Gastroesophageal sphincter (tissue), 4 donors: ENCODE data around the gene LTBP2. TPM values are rescaled to one million over a fixed set of nuclear protein-coding genes. Genes with fewer than 3 reads are reported as not detected.

ENCODE experiments used
- ATAC-seq: fragments of 150-250 bp; one replicate; pipeline ENCODE4 v1.9.1; 2016; ENCODE audit warnings: mild to moderate bottlenecking, moderate library complexity
- H3K27ac ChIP-seq, 4 donors: fragments of 200-600 bp; sonication (generic) in 3 of 4; 1 replicate in 3 of 4; 2 replicates in 1 of 4; pipeline ENCODE4 v1.5.1; 2016 to 2019
- H3K27me3 ChIP-seq: fragments of 200-600 bp; sonication (generic); one replicate; pipeline ENCODE4 v1.5.1; 2019
- H3K36me3 ChIP-seq, 2 donors: fragments of 200-600 bp; sonication (generic); one replicate each; pipeline ENCODE4 v1.5.1; 2019; ENCODE audit warnings: control low read depth in 1 of 2
- H3K4me1 ChIP-seq, 3 donors: fragments of 200-600 bp; sonication (generic); 1 replicate in 2 of 3; 2 replicates in 1 of 3; pipeline ENCODE4 v1.5.1; 2016 to 2019; ENCODE audit warnings: control low read depth in 2 of 3
- H3K4me3 ChIP-seq, 2 donors: fragments of 200-600 bp; sonication (generic); one replicate each; pipeline ENCODE4 v1.5.1; 2019; ENCODE audit warnings: mild to moderate bottlenecking in 1 of 2, moderate library complexity in 1 of 2
- H3K9me3 ChIP-seq, 3 donors: fragments of 200-600 bp; sonication (generic); one replicate each; pipeline ENCODE4 v1.5.1; 2017 to 2019; ENCODE audit warnings: control low read depth in 2 of 3
- EP300 ChIP-seq: sonication (generic); formaldehyde crosslinking; IDR thresholded peaks from one replicate; pipeline ENCODE4 v1.6.1; 2017; ENCODE audit warnings: antibody characterized with exemption, mild to moderate bottlenecking
- POLR2A ChIP-seq, 2 donors: fragments of 450-650 bp; IDR thresholded peaks; one replicate each; pipeline ENCODE4 v1.6.1; 2017; ENCODE audit warnings: antibody characterized with exemption in 2 of 2, mild to moderate bottlenecking in 2 of 2, moderate library complexity in 1 of 2
- POLR2AphosphoS5 ChIP-seq: sonication (generic); formaldehyde crosslinking; IDR thresholded peaks from one replicate; pipeline ENCODE4 v1.6.1; 2017; ENCODE audit warnings: antibody characterized with exemption
- WGBS, 2 donors: methylation state at CpG; one replicate each; pipeline ENCODE4 v1.1.5; 2018; ENCODE audit warnings: low coverage in 1 of 2; 5-methylcytosine and 5-hydroxymethylcytosine counted together
- total RNA-seq, 4 donors: library from RNA; depleted of rRNA; stranded (reverse); fragments of >200 nt; gene quantifications; one replicate each; pipeline ENCODE4 v1.1.0, GENCODE V29; 2016
- TF ChIP-seq, protein P1 (sequence below), 4 experiments: fragments of 200-600 bp in 2 of 4; fragments of 450-650 bp in 2 of 4; sonication (generic) in 1 of 4; IDR thresholded peaks; one replicate each; pipeline ENCODE4 v1.5.1; 2017 to 2019; ENCODE audit warnings: antibody characterized with exemption in 4 of 4, mild to moderate bottlenecking in 2 of 4, moderate library complexity in 2 of 4

The LTBP2 gene
- total RNA-seq, 4 donors from 2014 or later: 45.9 to 158 (median 88.4) TPM

DNA sequence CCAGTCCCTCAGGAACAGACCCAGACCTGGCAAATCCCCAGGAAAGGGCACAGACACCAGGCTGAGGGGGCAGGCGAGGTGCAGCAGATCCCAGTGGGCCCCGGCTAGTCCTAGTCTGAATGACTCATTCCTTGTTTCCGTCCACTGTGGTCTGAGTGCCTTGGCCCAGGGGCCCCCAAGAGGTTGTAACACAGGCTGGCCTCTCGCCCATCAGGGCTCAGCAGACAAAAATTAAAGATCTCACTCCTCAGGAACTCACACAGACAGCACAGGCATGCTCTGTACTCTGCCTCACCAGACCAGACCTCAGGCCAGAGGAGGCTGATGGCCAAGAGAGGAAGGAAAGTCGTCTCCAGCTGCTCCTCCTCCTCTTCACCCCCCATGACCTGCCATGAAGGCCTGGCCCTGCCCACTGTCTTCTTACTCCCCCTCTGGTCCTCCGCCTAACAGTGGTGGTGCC, 7.7 kb upstream of the LTBP2 start:
- Histone ChIP-seq H3K36me3 (no peaks in the 10 kb centered on the region), H3K4me1 (peaks cover 0 to 47% (median 15%) of the 10 kb centered on the region in 3 donors), H3K4me3 (no peak overlapping the region), H3K9me3 (no peaks in the 10 kb centered on the region), H3K27ac (peak overlapping the region in 3 of 4 donors; percentile 60 to 71 (median 70)), H3K27me3 (peaks cover 11% of the 10 kb centered on the region)
- WGBS, 2 donors: 40 to 53% methylated on average over 2 of the region's 6 CpGs
- TF ChIP-seq, protein P1, sequence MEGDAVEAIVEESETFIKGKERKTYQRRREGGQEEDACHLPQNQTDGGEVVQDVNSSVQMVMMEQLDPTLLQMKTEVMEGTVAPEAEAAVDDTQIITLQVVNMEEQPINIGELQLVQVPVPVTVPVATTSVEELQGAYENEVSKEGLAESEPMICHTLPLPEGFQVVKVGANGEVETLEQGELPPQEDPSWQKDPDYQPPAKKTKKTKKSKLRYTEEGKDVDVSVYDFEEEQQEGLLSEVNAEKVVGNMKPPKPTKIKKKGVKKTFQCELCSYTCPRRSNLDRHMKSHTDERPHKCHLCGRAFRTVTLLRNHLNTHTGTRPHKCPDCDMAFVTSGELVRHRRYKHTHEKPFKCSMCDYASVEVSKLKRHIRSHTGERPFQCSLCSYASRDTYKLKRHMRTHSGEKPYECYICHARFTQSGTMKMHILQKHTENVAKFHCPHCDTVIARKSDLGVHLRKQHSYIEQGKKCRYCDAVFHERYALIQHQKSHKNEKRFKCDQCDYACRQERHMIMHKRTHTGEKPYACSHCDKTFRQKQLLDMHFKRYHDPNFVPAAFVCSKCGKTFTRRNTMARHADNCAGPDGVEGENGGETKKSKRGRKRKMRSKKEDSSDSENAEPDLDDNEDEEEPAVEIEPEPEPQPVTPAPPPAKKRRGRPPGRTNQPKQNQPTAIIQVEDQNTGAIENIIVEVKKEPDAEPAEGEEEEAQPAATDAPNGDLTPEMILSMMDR (IDR thresholded peaks at IDR 0.05): no peak
- TF ChIP-seq POLR2AphosphoS5: peak; percentile 30
- peak; percentile 93 for ATAC-seq

GRCh38 chr14:74618078-74618952, 6.3 kb upstream of the LTBP2 start:
- H3K4me1 ChIP-seq: peaks cover 0 to 51% (median 15%) of the 10 kb centered on the region in 3 donors
- ATAC-seq: no peak

DNA sequence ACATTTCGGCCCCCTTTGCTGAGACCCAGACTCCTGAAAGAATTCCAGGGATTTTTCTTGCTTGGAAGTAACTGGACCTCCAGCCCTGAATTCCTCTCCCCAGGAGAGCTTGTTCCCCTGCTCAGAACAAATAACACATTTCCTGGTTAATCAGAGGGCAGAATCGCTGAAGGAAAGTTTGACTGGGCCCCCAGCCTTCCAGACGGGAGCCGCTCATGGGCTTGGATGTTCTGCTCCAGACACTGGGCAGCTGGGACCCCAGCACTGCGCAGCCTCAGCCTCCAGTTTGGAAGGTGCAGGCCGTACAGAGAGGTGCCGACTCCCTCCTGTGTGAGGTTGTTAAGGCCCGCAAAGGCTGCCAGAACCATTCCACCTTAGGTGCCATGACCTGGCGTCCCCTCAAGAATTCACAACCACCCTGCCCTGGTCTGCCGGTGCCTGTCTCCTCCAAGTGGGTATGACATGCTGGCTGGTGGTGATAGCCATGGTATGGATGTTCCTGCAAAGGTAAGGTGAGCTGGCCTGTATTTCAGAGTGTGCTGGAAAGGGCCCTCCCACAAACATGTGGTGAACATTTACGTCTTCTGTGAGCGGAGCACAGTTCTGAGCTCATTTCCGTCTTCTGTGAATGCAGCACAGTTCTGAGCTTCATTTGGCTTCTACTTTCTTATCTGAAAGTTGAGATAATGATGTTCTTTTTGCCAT, 5.1 kb upstream of the LTBP2 start:
- Histone ChIP-seq H3K9me3 (no peaks in the 10 kb centered on the region), H3K4me1 (peaks cover 0 to 61% (median 18%) of the 10 kb centered on the region in 3 donors), H3K27ac (peak overlapping the region in 2 of 4 donors; percentile 5 to 21), H3K36me3 (no peaks in the 10 kb centered on the region), H3K4me3 (no peak overlapping the region), H3K27me3 (peaks cover 17% of the 10 kb centered on the region)
- no peak for ATAC-seq
- TF ChIP-seq, protein P1 (IDR thresholded peaks at IDR 0.05): no peak
- 89 to 100% methylated on average over 4 to 5 of the region's 13 CpGs for WGBS, 2 donors

More at GRCh38 chr14:74618078-74618952, 6.3 kb upstream of the LTBP2 start:
- TF ChIP-seq, protein P1 (IDR thresholded peaks at IDR 0.05): no peak
- no peak for TF ChIP-seq POLR2A (IDR thresholded peaks at IDR 0.05)
- no peak for TF ChIP-seq EP300
- no peak for TF ChIP-seq POLR2AphosphoS5
- WGBS, 2 donors: 79 to 83% methylated on average over 2 to 8 of the region's 10 CpGs
- Histone ChIP-seq H3K9me3 (no peaks in the 10 kb centered on the region), H3K36me3 (no peaks in the 10 kb centered on the region), H3K27me3 (peaks cover 17% of the 10 kb centered on the region), H3K4me3 (no peak overlapping the region), H3K27ac (peak overlapping the region in 3 of 4 donors; percentile 60 to 71 (median 70))

DNA sequence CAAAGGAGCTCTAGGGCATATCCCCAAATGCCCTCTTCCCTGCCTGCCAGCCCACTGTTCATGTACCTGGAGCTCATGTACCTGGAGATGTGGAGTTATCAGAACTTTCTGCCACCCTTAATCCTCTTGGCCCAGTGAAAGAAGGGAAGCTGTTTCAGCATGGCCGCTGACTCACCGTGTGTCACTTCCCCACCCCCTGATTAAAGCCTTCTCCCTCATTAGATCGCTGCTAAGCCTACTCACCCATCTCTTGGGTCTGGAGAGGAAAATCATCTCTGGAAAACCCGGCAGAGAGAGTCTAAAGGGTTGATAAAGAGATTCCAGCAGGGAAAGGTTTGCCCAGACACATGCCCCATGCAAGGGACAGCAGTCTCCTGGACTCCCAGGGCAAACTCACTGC, 4.5 kb upstream of the LTBP2 start:
- TF ChIP-seq POLR2A (IDR thresholded peaks at IDR 0.05): no peak
- TF ChIP-seq EP300: no peak
- no peak for TF ChIP-seq POLR2AphosphoS5
- TF ChIP-seq, protein P1 (IDR thresholded peaks at IDR 0.05): no peak
- Histone ChIP-seq H3K27me3 (peaks cover 18% of the 10 kb centered on the region), H3K36me3 (no peaks in the 10 kb centered on the region), H3K9me3 (no peaks in the 10 kb centered on the region), H3K27ac (peak overlapping the region in 2 of 4 donors; percentile 5 to 21), H3K4me1 (peaks cover 0 to 67% (median 18%) of the 10 kb centered on the region in 3 donors), H3K4me3 (no peak overlapping the region)
- 45 to 60% methylated on average over 3 of the region's 4 CpGs for WGBS, 2 donors
- no peak for ATAC-seq
